Measurements from ENCODE around the gene CARMIL1. TPM values are rescaled to one million over a fixed set of nuclear protein-coding genes. Genes with fewer than 3 reads are reported as not detected.
A peak's percentile ranks its signal among the peaks of the same experiment; 100 is the strongest.

CARMIL1 gene
- total and polyA plus RNA-seq, 4 experiments from 2014 or later = 0.08 to 3.5 (median 2.4) TPM

GRCh38 chr6:25389471-25389870 lies 110.3 kb downstream of the CARMIL1 start:
- POLR2A ChIA-PET (ENCODE audit: partially characterized antibody) = no interaction called here
- H3K27me3 Mint-ChIP-seq = peaks cover 0 to 1% of the 10 kb centered on the region in 2 donors
- Histone ChIP-seq H3K27me3 (ENCODE audit: insufficient read depth, low read length) (no peaks in the 10 kb centered on the region), H3K9me3 (ENCODE audit: control insufficient read depth in 1 of 2, low read length in 2 of 2) (no peaks in the 10 kb centered on the region), H3K4me1 (ENCODE audit: insufficient read depth, low read length) (no peaks in the 10 kb centered on the region), H3K27ac (ENCODE audit: low read depth, low read length) (no peak overlapping the region), H3K36me3 (ENCODE audit: insufficient read depth, low read length) (no peaks in the 10 kb centered on the region), H3K4me3 (ENCODE audit: low read length in 2 of 2) (no peak overlapping the region)
- intact Hi-C loops (cut with micrococcal nuclease) = no loop called here
- CTCF ChIA-PET (ENCODE audit: partially characterized antibody) = no interaction called here
- H3K9me3 Mint-ChIP-seq = no peaks in the 10 kb centered on the region
- H3K27ac Mint-ChIP-seq = no peak overlapping the region
- H3K4me1 Mint-ChIP-seq = peaks cover 0 to 11% (median 5%) of the 10 kb centered on the region in 4 donors
- no peak overlapping the region for H3K4me3 Mint-ChIP-seq
- no peaks in the 10 kb centered on the region for H3K36me3 Mint-ChIP-seq
- DNase-seq = no peak

GRCh38 chr6:25392372-25392771 lies 113.2 kb downstream of the CARMIL1 start:
- Mint-ChIP-seq H3K9me3 (no peaks in the 10 kb centered on the region), H3K27me3 (peaks cover 0 to 1% of the 10 kb centered on the region in 2 donors), H3K27ac (peak overlapping the region in 2 of 7 donors; percentile 7 to 27), H3K4me1 (peaks cover 0 to 9% (median 5%) of the 10 kb centered on the region in 4 donors), H3K36me3 (no peaks in the 10 kb centered on the region), H3K4me3 (no peak overlapping the region)
- Histone ChIP-seq H3K27me3 (ENCODE audit: insufficient read depth, low read length) (no peaks in the 10 kb centered on the region), H3K27ac (ENCODE audit: low read depth, low read length) (no peak overlapping the region), H3K4me1 (ENCODE audit: insufficient read depth, low read length) (no peaks in the 10 kb centered on the region), H3K4me3 (ENCODE audit: low read length in 2 of 2) (no peak overlapping the region), H3K36me3 (ENCODE audit: insufficient read depth, low read length) (no peaks in the 10 kb centered on the region), H3K9me3 (ENCODE audit: control insufficient read depth in 1 of 2, low read length in 2 of 2) (no peaks in the 10 kb centered on the region)
- no peak for DNase-seq
- intact Hi-C loops (cut with micrococcal nuclease) = no loop called here
- ChIA-PET CTCF (ENCODE audit: partially characterized antibody) (interaction anchor here (1.6 kb wide), 1 partner anchor 127 kb away, joined by 4 read pairs; no protein-coding TSS in a partner anchor), POLR2A (ENCODE audit: partially characterized antibody) (no interaction called here)

- Mint-ChIP-seq H3K9me3 (no peaks in the 10 kb centered on the region), H3K4me3 (no peak overlapping the region), H3K27me3 (peaks cover 0 to 1% of the 10 kb centered on the region in 2 donors), H3K27ac (no peak overlapping the region), H3K4me1 (peaks cover 0 to 5% (median 0%) of the 10 kb centered on the region in 4 donors), H3K36me3 (no peaks in the 10 kb centered on the region)
- CTCF ChIA-PET (ENCODE audit: partially characterized antibody) = interaction anchor here (1.1 kb wide), 1 partner anchor 94 kb away, joined by 3 read pairs; no protein-coding TSS in a partner anchor
- Histone ChIP-seq H3K9me3 (ENCODE audit: control insufficient read depth in 1 of 2, low read length in 2 of 2) (no peaks in the 10 kb centered on the region), H3K27me3 (ENCODE audit: insufficient read depth, low read length) (no peaks in the 10 kb centered on the region), H3K27ac (ENCODE audit: low read depth, low read length) (no peak overlapping the region), H3K4me3 (ENCODE audit: low read length in 2 of 2) (no peak overlapping the region), H3K4me1 (ENCODE audit: insufficient read depth, low read length) (no peaks in the 10 kb centered on the region), H3K36me3 (ENCODE audit: insufficient read depth, low read length) (no peaks in the 10 kb centered on the region)
- POLR2A ChIA-PET (ENCODE audit: partially characterized antibody) = no interaction called here
- DNase-seq = no peak
- intact Hi-C loops (cut with micrococcal nuclease) = no loop called here
Measured at GRCh38 chr6:25395731-25396130, 116.6 kb downstream of the CARMIL1 start.

GRCh38 chr6:25397406-25397805 lies 118.2 kb downstream of the CARMIL1 start:
- H3K4me3 Mint-ChIP-seq = no peak overlapping the region
- Histone ChIP-seq H3K36me3 (ENCODE audit: insufficient read depth, low read length) (no peaks in the 10 kb centered on the region), H3K4me3 (ENCODE audit: low read length in 2 of 2) (no peak overlapping the region), H3K27ac (ENCODE audit: low read depth, low read length) (no peak overlapping the region), H3K4me1 (ENCODE audit: insufficient read depth, low read length) (no peaks in the 10 kb centered on the region), H3K27me3 (ENCODE audit: insufficient read depth, low read length) (no peaks in the 10 kb centered on the region), H3K9me3 (ENCODE audit: control insufficient read depth in 1 of 2, low read length in 2 of 2) (no peaks in the 10 kb centered on the region)
- ChIA-PET CTCF (ENCODE audit: partially characterized antibody) (no interaction called here), POLR2A (ENCODE audit: partially characterized antibody) (interaction anchor here (1.2 kb wide), 1 partner anchor 30 kb away, joined by 4 read pairs; no protein-coding TSS in a partner anchor)
- intact Hi-C loops (cut with micrococcal nuclease) = no loop called here
- peak overlapping the region in 1 of 7 donors; percentile 13 for H3K27ac Mint-ChIP-seq
- DNase-seq = no peak
- H3K27me3 Mint-ChIP-seq = peaks cover 0 to under 1% of the 10 kb centered on the region in 2 donors
- peaks cover 0 to 9% (median 0%) of the 10 kb centered on the region in 4 donors for H3K4me1 Mint-ChIP-seq
- no peaks in the 10 kb centered on the region for H3K36me3 Mint-ChIP-seq
- H3K9me3 Mint-ChIP-seq = no peaks in the 10 kb centered on the region

- Histone ChIP-seq H3K36me3 (ENCODE audit: insufficient read depth, low read length) (no peaks in the 10 kb centered on the region), H3K4me1 (ENCODE audit: insufficient read depth, low read length) (peaks cover 15% of the 10 kb centered on the region), H3K9me3 (ENCODE audit: control insufficient read depth in 1 of 2, low read length in 2 of 2) (no peaks in the 10 kb centered on the region), H3K27ac (ENCODE audit: low read depth, low read length) (no peak overlapping the region), H3K27me3 (ENCODE audit: insufficient read depth, low read length) (no peaks in the 10 kb centered on the region), H3K4me3 (ENCODE audit: low read length in 2 of 2) (no peak overlapping the region)
- ChIA-PET POLR2A (ENCODE audit: partially characterized antibody) (interaction anchor here (1.2 kb wide), 1 partner anchor 33 kb away, joined by 3 read pairs; no protein-coding TSS in a partner anchor), CTCF (ENCODE audit: partially characterized antibody) (no interaction called here)
- Mint-ChIP-seq H3K27ac (no peak overlapping the region), H3K4me3 (no peak overlapping the region), H3K27me3 (no peaks in the 10 kb centered on the region), H3K9me3 (no peaks in the 10 kb centered on the region), H3K36me3 (peaks cover 0 to 2% of the 10 kb centered on the region in 2 donors), H3K4me1 (peaks cover 0 to 20% (median 11%) of the 10 kb centered on the region in 4 donors)
- no peak for DNase-seq
- intact Hi-C loops (cut with micrococcal nuclease) = loop anchor here (5.0 kb wide), 1 partner anchor 37 kb away; no protein-coding TSS in a partner anchor
Measured at GRCh38 chr6:25399885-25400284, 120.7 kb downstream of the CARMIL1 start.

- intact Hi-C loops (cut with micrococcal nuclease) = loop anchor here (5.0 kb wide), 1 partner anchor 36 kb away; no protein-coding TSS in a partner anchor
- Histone ChIP-seq H3K27me3 (ENCODE audit: insufficient read depth, low read length) (no peaks in the 10 kb centered on the region), H3K36me3 (ENCODE audit: insufficient read depth, low read length) (no peaks in the 10 kb centered on the region), H3K9me3 (ENCODE audit: control insufficient read depth in 1 of 2, low read length in 2 of 2) (no peaks in the 10 kb centered on the region), H3K4me1 (ENCODE audit: insufficient read depth, low read length) (peaks cover 33% of the 10 kb centered on the region), H3K4me3 (ENCODE audit: low read length in 2 of 2) (no peak overlapping the region), H3K27ac (ENCODE audit: low read depth, low read length) (no peak overlapping the region)
- no peaks in the 10 kb centered on the region for H3K9me3 Mint-ChIP-seq
- peaks cover 0 to 20% (median 13%) of the 10 kb centered on the region in 4 donors for H3K4me1 Mint-ChIP-seq
- no peak for DNase-seq
- ChIA-PET CTCF (ENCODE audit: partially characterized antibody) (no interaction called here), POLR2A (ENCODE audit: partially characterized antibody) (no interaction called here)
- no peaks in the 10 kb centered on the region for H3K27me3 Mint-ChIP-seq
- peaks cover 0 to 2% of the 10 kb centered on the region in 2 donors for H3K36me3 Mint-ChIP-seq
- no peak overlapping the region for H3K27ac Mint-ChIP-seq
- H3K4me3 Mint-ChIP-seq = no peak overlapping the region
Measured at GRCh38 chr6:25401711-25402110, 122.5 kb downstream of the CARMIL1 start.

GRCh38 chr6:25402125-25402524 lies 123.0 kb downstream of the CARMIL1 start:
- Histone ChIP-seq H3K4me1 (ENCODE audit: insufficient read depth, low read length) (peaks cover 35% of the 10 kb centered on the region), H3K27me3 (ENCODE audit: insufficient read depth, low read length) (no peaks in the 10 kb centered on the region), H3K36me3 (ENCODE audit: insufficient read depth, low read length) (no peaks in the 10 kb centered on the region), H3K4me3 (ENCODE audit: low read length in 2 of 2) (no peak overlapping the region), H3K9me3 (ENCODE audit: control insufficient read depth in 1 of 2, low read length in 2 of 2) (no peaks in the 10 kb centered on the region), H3K27ac (ENCODE audit: low read depth, low read length) (no peak overlapping the region)
- H3K9me3 Mint-ChIP-seq = no peaks in the 10 kb centered on the region
- CTCF ChIA-PET (ENCODE audit: partially characterized antibody) = no interaction called here
- H3K27ac Mint-ChIP-seq = peak overlapping the region in 1 of 7 donors; percentile 9
- POLR2A ChIA-PET (ENCODE audit: partially characterized antibody) = no interaction called here
- intact Hi-C loops (cut with micrococcal nuclease) = loop anchor here (5.0 kb wide), 1 partner anchor 35 kb away; no protein-coding TSS in a partner anchor
- H3K27me3 Mint-ChIP-seq = no peaks in the 10 kb centered on the region
- peaks cover 0 to 2% of the 10 kb centered on the region in 2 donors for H3K36me3 Mint-ChIP-seq
- DNase-seq = no peak
- H3K4me1 Mint-ChIP-seq = peaks cover 0 to 20% (median 13%) of the 10 kb centered on the region in 4 donors
- no peak overlapping the region for H3K4me3 Mint-ChIP-seq
